ENCODE measurements around the gene SMAD2. TPM values are rescaled to one million over a fixed set of nuclear protein-coding genes. Genes with fewer than 3 reads are reported as not detected.

SMAD2 gene
- total and polyA plus RNA-seq, 2 experiments from 2014 or later = 30.9 to 90.7 TPM

GRCh38 chr18:47870605-47871004 is 59.9 kb downstream of the SMAD2 start:
- Mint-ChIP-seq H3K27me3 (ENCODE audit: insufficient read depth, low read depth, poor library complexity) (no peaks in the 10 kb centered on the region), H3K4me1 (peaks cover 24% of the 10 kb centered on the region), H3K4me3 (no peak overlapping the region), H3K9me3 (no peaks in the 10 kb centered on the region), H3K36me3 (ENCODE audit: low read depth) (peaks cover 27% of the 10 kb centered on the region), H3K27ac (no peak overlapping the region)
- Histone ChIP-seq H3K4me2 (no peak overlapping the region), H2AFZ (no peak overlapping the region), H3K9me2 (ENCODE audit: insufficient read depth) (no peaks in the 10 kb centered on the region), H3K27ac (ENCODE audit: low read depth) (no peak overlapping the region), H3K4me3 (no peak overlapping the region), H3K4me1 (ENCODE audit: insufficient read depth) (no peaks in the 10 kb centered on the region), H3K36me3 (ENCODE audit: insufficient read depth) (peaks cover 8% of the 10 kb centered on the region; the same call in 1 of the 2 replicates), H3F3A (replicated peaks; ENCODE audit: low read depth) (no peaks in the 10 kb centered on the region), H3K27me3 (ENCODE audit: insufficient read depth) (no peaks in the 10 kb centered on the region), H4K20me1 (replicated peaks; ENCODE audit: insufficient read depth) (peaks cover 9% of the 10 kb centered on the region; the same call in 1 of the 2 replicates), H3K79me2 (replicated peaks; ENCODE audit: insufficient read depth) (peaks cover 62% of the 10 kb centered on the region)
- DNase-seq (ENCODE audit: low spot score) (no peak), ATAC-seq (no peak)
- TF ChIP-seq ZNF331 (CRISPR knock-in tag; IDR thresholded peaks at IDR 0.05; ENCODE audit: low read depth) (no peak), CTCF (conservative IDR thresholded peaks at IDR 0.05; ENCODE audit: low read depth in 2 of 2) (no peak), POLR2AphosphoS5 (IDR thresholded peaks at IDR 0.05; ENCODE audit: low read depth) (no peak), REST (IDR thresholded peaks at IDR 0.05; ENCODE audit: unreplicated experiment) (no peak), EZH2phosphoT487 (IDR thresholded peaks at IDR 0.05; ENCODE audit: unreplicated experiment) (no peak), JUNB (IDR thresholded peaks at IDR 0.05; ENCODE audit: unreplicated experiment) (no peak), ETS1 (IDR thresholded peaks at IDR 0.05) (no peak), CREB1 (CRISPR knock-in tag; IDR thresholded peaks at IDR 0.05; ENCODE audit: low read depth) (no peak), ZNF114 (CRISPR knock-in tag; IDR thresholded peaks at IDR 0.05) (no peak), STAT1 (IDR thresholded peaks at IDR 0.05; ENCODE audit: unreplicated experiment) (no peak), EZH2 (IDR thresholded peaks at IDR 0.05; ENCODE audit: low read depth, unreplicated experiment) (no peak), ZNF462 (CRISPR knock-in tag; IDR thresholded peaks at IDR 0.05) (no peak), NANOG (IDR thresholded peaks at IDR 0.05; ENCODE audit: borderline replicate concordance) (no peak)

Measured in GM23338 (cell line).